Duodenal mucosa (tissue), 2 donors: ENCODE measurements around the gene PLEKHS1.

Source experiments
- H3K27ac ChIP-seq: one replicate; pipeline ENCODE4 v1.7.0; 2013; ENCODE audit warnings: low read depth, low read length
- H3K27me3 ChIP-seq, 2 donors: one replicate each; pipeline ENCODE4 v1.7.0; 2013; ENCODE audit warnings: low read length in 2 of 2, control low read depth in 1 of 2; ENCODE audit not compliant: insufficient read depth in 2 of 2, control insufficient read depth in 1 of 2
- H3K36me3 ChIP-seq, 2 donors: one replicate each; pipeline ENCODE4 v1.7.0; 2013; ENCODE audit warnings: low read length in 2 of 2, control low read depth in 1 of 2; ENCODE audit not compliant: insufficient read depth in 2 of 2, control insufficient read depth in 1 of 2
- H3K4me1 ChIP-seq, 2 donors: one replicate each; pipeline ENCODE4 v1.7.0; 2013; ENCODE audit warnings: low read length in 2 of 2, control low read depth in 1 of 2; ENCODE audit not compliant: insufficient read depth in 2 of 2, control insufficient read depth in 1 of 2
- H3K4me3 ChIP-seq, 2 donors: one replicate each; pipeline ENCODE4 v1.7.0; 2013; ENCODE audit warnings: low read length in 2 of 2, low read depth in 1 of 2
- H3K9ac ChIP-seq, 2 donors: one replicate each; pipeline ENCODE4 v1.7.0; 2013; ENCODE audit warnings: low read length in 2 of 2, low read depth in 1 of 2
- H3K9me3 ChIP-seq, 2 donors: one replicate each; pipeline ENCODE4 v1.7.0; 2013; ENCODE audit warnings: low read length in 2 of 2, control low read depth in 1 of 2; ENCODE audit not compliant: control insufficient read depth in 1 of 2

The PLEKHS1 gene

GRCh38 chr10:113716109-113716910, 35.2 kb upstream of the PLEKHS1 start:
- Histone ChIP-seq H3K4me1 (peaks cover 4 to 17% of the 10 kb centered on the region in 2 donors), H3K27me3 (no peaks in the 10 kb centered on the region), H3K4me3 (no peak overlapping the region), H3K27ac (no peak overlapping the region), H3K9me3 (no peaks in the 10 kb centered on the region), H3K9ac (no peak overlapping the region), H3K36me3 (peaks cover 32 to 38% of the 10 kb centered on the region in 2 donors)

- Histone ChIP-seq H3K36me3 (peaks cover 29 to 56% of the 10 kb centered on the region in 2 donors), H3K27me3 (no peaks in the 10 kb centered on the region), H3K27ac (no peak overlapping the region), H3K4me1 (peaks cover 0 to 5% of the 10 kb centered on the region in 2 donors), H3K9ac (no peak overlapping the region), H3K9me3 (no peaks in the 10 kb centered on the region), H3K4me3 (no peak overlapping the region)
Measured at GRCh38 chr10:113718969-113719822, 32.3 kb upstream of the PLEKHS1 start.

- Histone ChIP-seq H3K9me3 (no peaks in the 10 kb centered on the region), H3K4me3 (no peak overlapping the region), H3K9ac (no peak overlapping the region), H3K27me3 (no peaks in the 10 kb centered on the region), H3K36me3 (peaks cover 32 to 68% of the 10 kb centered on the region in 2 donors), H3K4me1 (peaks cover 0 to 5% of the 10 kb centered on the region in 2 donors), H3K27ac (no peak overlapping the region)
Measured at GRCh38 chr10:113720386-113720785, 31.1 kb upstream of the PLEKHS1 start.

- H3K9me3 ChIP-seq: no peaks in the 10 kb centered on the region
- no peaks in the 10 kb centered on the region for H3K27me3 ChIP-seq
- no peak overlapping the region for H3K4me3 ChIP-seq
- H3K4me1 ChIP-seq: peaks cover 0 to 7% of the 10 kb centered on the region in 2 donors
- no peak overlapping the region for H3K27ac ChIP-seq
- peaks cover 23 to 32% of the 10 kb centered on the region in 2 donors for H3K36me3 ChIP-seq
- no peak overlapping the region for H3K9ac ChIP-seq
Measured at GRCh38 chr10:113732160-113732881, 19.2 kb upstream of the PLEKHS1 start.

GRCh38 chr10:113732966-113733365, 18.5 kb upstream of the PLEKHS1 start:
- Histone ChIP-seq H3K36me3 (peaks cover 23 to 28% of the 10 kb centered on the region in 2 donors), H3K9ac (no peak overlapping the region), H3K9me3 (no peaks in the 10 kb centered on the region), H3K27me3 (no peaks in the 10 kb centered on the region), H3K4me1 (peaks cover 0 to 7% of the 10 kb centered on the region in 2 donors), H3K4me3 (no peak overlapping the region), H3K27ac (no peak overlapping the region)

GRCh38 chr10:113733635-113734034, 17.8 kb upstream of the PLEKHS1 start:
- Histone ChIP-seq H3K27me3 (no peaks in the 10 kb centered on the region), H3K4me1 (peaks cover 0 to 7% of the 10 kb centered on the region in 2 donors), H3K9me3 (no peaks in the 10 kb centered on the region), H3K4me3 (no peak overlapping the region), H3K9ac (no peak overlapping the region), H3K36me3 (peaks cover 17 to 21% of the 10 kb centered on the region in 2 donors), H3K27ac (no peak overlapping the region)

- H3K27me3 ChIP-seq: no peaks in the 10 kb centered on the region
- no peak overlapping the region for H3K9ac ChIP-seq
- no peak overlapping the region for H3K27ac ChIP-seq
- H3K9me3 ChIP-seq: no peaks in the 10 kb centered on the region
- H3K4me3 ChIP-seq: no peak overlapping the region
- H3K36me3 ChIP-seq: peaks cover 0 to 2% of the 10 kb centered on the region in 2 donors
- peaks cover 0 to 7% of the 10 kb centered on the region in 2 donors for H3K4me1 ChIP-seq
Measured at GRCh38 chr10:113735913-113736312, 15.6 kb upstream of the PLEKHS1 start.

GRCh38 chr10:113736576-113736975, 14.9 kb upstream of the PLEKHS1 start:
- H3K27ac ChIP-seq: no peak overlapping the region
- H3K9ac ChIP-seq: no peak overlapping the region
- no peaks in the 10 kb centered on the region for H3K9me3 ChIP-seq
- H3K4me3 ChIP-seq: no peak overlapping the region
- H3K27me3 ChIP-seq: no peaks in the 10 kb centered on the region
- peaks cover 0 to 2% of the 10 kb centered on the region in 2 donors for H3K36me3 ChIP-seq
- H3K4me1 ChIP-seq: peaks cover 0 to 7% of the 10 kb centered on the region in 2 donors

GRCh38 chr10:113739031-113739430, 12.5 kb upstream of the PLEKHS1 start:
- Histone ChIP-seq H3K9me3 (no peaks in the 10 kb centered on the region), H3K4me3 (no peak overlapping the region), H3K9ac (no peak overlapping the region), H3K27me3 (no peaks in the 10 kb centered on the region), H3K36me3 (peaks cover 0 to 2% of the 10 kb centered on the region in 2 donors), H3K27ac (no peak overlapping the region), H3K4me1 (peaks cover 0 to 7% of the 10 kb centered on the region in 2 donors)
